ENCODE results near the gene BCAS1. TPM values are rescaled to one million over a fixed set of nuclear protein-coding genes. Genes with fewer than 3 reads are reported as not detected.

Gene BCAS1
- total RNA-seq, 1 donor from 2014 or later, result 2.8 TPM

GRCh38 chr20:53960579-53961272 lies 109.7 kb downstream of the BCAS1 start:
- no peak for TF ChIP-seq CTCF (IDR thresholded peaks at IDR 0.05)
- intact Hi-C loops (cut with DNase I), result no loop called here
- no peak overlapping the region for H3K4me3 ChIP-seq
- H3K27me3 ChIP-seq (ENCODE audit: low read depth), result no peaks in the 10 kb centered on the region
- no peak for ATAC-seq
- no peaks in the 10 kb centered on the region for H3K4me1 ChIP-seq
- peaks cover 4% of the 10 kb centered on the region for H3K9me3 ChIP-seq
- no peak for DNase-seq
- no peak overlapping the region for H3K27ac ChIP-seq
- no peaks in the 10 kb centered on the region for H3K36me3 ChIP-seq

GRCh38 chr20:53959911-53960578 lies 110.3 kb downstream of the BCAS1 start:
- H3K9me3 ChIP-seq, result peaks cover 4% of the 10 kb centered on the region
- intact Hi-C loops (cut with DNase I), result no loop called here
- DNase-seq (no peak), ATAC-seq (no peak)
- no peaks in the 10 kb centered on the region for H3K36me3 ChIP-seq
- no peak overlapping the region for H3K4me3 ChIP-seq
- H3K27me3 ChIP-seq (ENCODE audit: low read depth), result no peaks in the 10 kb centered on the region
- TF ChIP-seq CTCF (IDR thresholded peaks at IDR 0.05), result no peak
- H3K27ac ChIP-seq, result no peak overlapping the region
- no peaks in the 10 kb centered on the region for H3K4me1 ChIP-seq

GRCh38 chr20:53958260-53958659 lies 112.1 kb downstream of the BCAS1 start:
- TF ChIP-seq CTCF (IDR thresholded peaks at IDR 0.05), result no peak
- intact Hi-C loops (cut with DNase I), result no loop called here
- ATAC-seq, result no peak
- Histone ChIP-seq H3K9me3 (peaks cover 4% of the 10 kb centered on the region), H3K4me1 (no peaks in the 10 kb centered on the region), H3K27ac (no peak overlapping the region), H3K36me3 (no peaks in the 10 kb centered on the region), H3K4me3 (no peak overlapping the region), H3K27me3 (ENCODE audit: low read depth) (no peaks in the 10 kb centered on the region)
- no peak for DNase-seq

- no peak for TF ChIP-seq CTCF (IDR thresholded peaks at IDR 0.05)
- Histone ChIP-seq H3K4me3 (no peak overlapping the region), H3K36me3 (no peaks in the 10 kb centered on the region), H3K27ac (no peak overlapping the region), H3K27me3 (ENCODE audit: low read depth) (no peaks in the 10 kb centered on the region), H3K4me1 (no peaks in the 10 kb centered on the region), H3K9me3 (peaks cover 8% of the 10 kb centered on the region)
- ATAC-seq (no peak), DNase-seq (no peak)
- intact Hi-C loops (cut with DNase I), result no loop called here
Observed at GRCh38 chr20:53957451-53958172, 112.8 kb downstream of the BCAS1 start.

- Histone ChIP-seq H3K4me1 (no peaks in the 10 kb centered on the region), H3K27ac (no peak overlapping the region), H3K36me3 (no peaks in the 10 kb centered on the region), H3K9me3 (peaks cover 9% of the 10 kb centered on the region), H3K4me3 (no peak overlapping the region), H3K27me3 (ENCODE audit: low read depth) (no peaks in the 10 kb centered on the region)
- intact Hi-C loops (cut with DNase I), result no loop called here
- TF ChIP-seq CTCF (IDR thresholded peaks at IDR 0.05), result no peak
- no peak for DNase-seq
- no peak for ATAC-seq
Observed at GRCh38 chr20:53956013-53956715, 114.2 kb downstream of the BCAS1 start.
